IPS-15b (cell line): ENCODE measurements around the gene CD14.
"Not testable (repeated sequence)": the region's sequence is repeated elsewhere in the genome, so short reads cannot be mapped to it uniquely, and the experiment has no call there.

Source experiments
- H3K27me3 ChIP-seq: one replicate; pipeline ENCODE4 v1.6.1; 2013; ENCODE audit warnings: low read length; ENCODE audit not compliant: control insufficient read depth, insufficient read depth
- H3K36me3 ChIP-seq: one replicate; pipeline ENCODE4 v1.6.1; 2013; ENCODE audit warnings: low read length; ENCODE audit not compliant: control insufficient read depth, insufficient read depth
- H3K4me1 ChIP-seq: one replicate; pipeline ENCODE4 v1.6.1; 2013; ENCODE audit warnings: mild to moderate bottlenecking, low read length; ENCODE audit not compliant: control insufficient read depth, insufficient read depth
- H3K4me3 ChIP-seq: one replicate; pipeline ENCODE4 v1.5.1; 2013; ENCODE audit warnings: low read depth, low read length
- H3K9ac ChIP-seq: one replicate; pipeline ENCODE4 v1.6.1; 2013; ENCODE audit warnings: low read depth, mild to moderate bottlenecking, low read length
- H3K9me3 ChIP-seq: one replicate; pipeline ENCODE4 v1.6.1; 2013; ENCODE audit warnings: mild to moderate bottlenecking, low read length; ENCODE audit not compliant: control insufficient read depth, insufficient read depth

The CD14 gene

DNA sequence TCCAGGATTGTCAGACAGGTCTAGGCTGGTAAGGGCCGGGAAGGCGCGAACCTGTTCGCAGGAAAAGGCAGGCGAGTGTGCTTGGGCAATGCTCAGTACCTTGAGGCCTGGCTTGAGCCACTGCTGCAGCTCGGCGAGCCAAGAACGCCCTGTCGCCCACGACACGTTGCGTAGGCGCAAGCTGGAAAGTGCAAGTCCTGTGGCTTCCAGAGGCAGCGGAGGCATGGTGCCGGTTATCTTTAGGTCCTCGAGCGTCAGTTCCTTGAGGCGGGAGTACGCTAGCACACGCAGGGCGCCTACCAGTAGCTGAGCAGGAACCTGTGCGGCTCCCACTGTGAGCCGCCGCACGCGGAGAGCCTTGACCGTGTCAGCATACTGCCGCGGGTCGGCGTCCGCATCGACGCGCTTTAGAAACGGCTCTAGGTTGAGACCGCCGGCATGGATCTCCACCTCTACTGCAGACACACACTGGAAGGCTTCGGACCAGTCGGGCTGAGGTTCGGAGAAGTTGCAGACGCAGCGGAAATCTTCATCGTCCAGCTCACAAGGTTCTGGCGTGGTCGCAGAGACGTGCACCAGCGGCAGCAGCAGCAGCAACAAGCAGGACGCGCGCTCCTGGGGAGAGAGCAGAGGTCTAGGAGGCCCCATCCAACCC, 482 bp downstream of the CD14 start:
- Histone ChIP-seq H3K9me3 (peaks cover 4% of the 10 kb centered on the region), H3K4me1 (no peaks in the 10 kb centered on the region), H3K9ac (peak overlapping the region; percentile 54), H3K36me3 (no peaks in the 10 kb centered on the region), H3K4me3 (peak overlapping the region; percentile 66), H3K27me3 (peaks cover 41% of the 10 kb centered on the region)

DNA sequence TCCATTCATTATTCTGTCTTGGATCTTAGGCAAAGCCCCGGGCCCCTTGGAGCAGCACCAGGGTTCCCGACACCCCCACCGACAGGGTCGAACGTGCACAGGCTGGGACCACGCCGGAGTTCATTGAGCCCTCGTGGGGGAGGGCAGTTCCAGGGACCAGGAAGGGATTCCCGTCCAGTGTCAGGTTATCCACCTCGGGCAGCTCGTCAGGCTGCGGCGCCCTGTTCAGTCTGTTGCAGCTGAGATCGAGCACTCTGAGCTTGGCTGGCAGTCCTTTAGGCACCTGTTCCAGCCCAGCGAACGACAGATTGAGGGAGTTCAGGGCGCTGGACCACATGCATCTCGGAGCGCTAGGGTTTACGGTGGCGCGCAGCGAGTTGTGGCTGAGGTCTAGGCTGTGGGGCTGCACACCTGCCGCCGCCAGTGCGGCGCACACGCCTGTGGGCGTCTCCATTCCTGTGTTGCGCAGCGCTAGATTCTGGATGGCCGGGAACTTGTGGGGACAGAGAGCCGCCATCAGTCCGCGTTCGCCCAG, 1.1 kb downstream of the CD14 start:
- Histone ChIP-seq H3K4me1 (no peaks in the 10 kb centered on the region), H3K36me3 (no peaks in the 10 kb centered on the region), H3K9me3 (peaks cover 4% of the 10 kb centered on the region), H3K27me3 (peaks cover 41% of the 10 kb centered on the region), H3K4me3 (peak overlapping the region; percentile 66), H3K9ac (peak overlapping the region; percentile 54)

DNA sequence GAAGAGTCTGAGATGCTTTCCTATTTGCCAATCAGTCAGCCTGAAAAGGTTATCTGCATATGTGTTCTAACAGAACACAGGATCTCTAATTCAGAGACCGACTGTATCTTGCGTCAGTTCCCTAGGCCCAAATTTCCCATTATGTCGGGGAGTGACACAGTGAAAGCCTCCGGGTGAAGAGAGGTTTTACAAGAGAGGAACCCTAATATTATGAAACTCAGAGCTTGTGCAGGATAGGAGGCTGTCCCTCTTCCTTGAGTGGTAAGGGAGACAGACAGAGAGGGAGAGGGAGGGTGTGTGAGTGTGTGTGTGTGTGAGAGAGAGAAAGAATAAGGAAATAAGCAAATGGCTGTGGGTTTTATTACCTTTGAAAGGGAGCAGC, 1.9 kb downstream of the CD14 start:
- no peaks in the 10 kb centered on the region for H3K36me3 ChIP-seq
- peaks cover 41% of the 10 kb centered on the region for H3K27me3 ChIP-seq
- no peaks in the 10 kb centered on the region for H3K4me1 ChIP-seq
- H3K9ac ChIP-seq = no peak overlapping the region
- peaks cover 4% of the 10 kb centered on the region for H3K9me3 ChIP-seq
- H3K4me3 ChIP-seq = no peak overlapping the region

DNA sequence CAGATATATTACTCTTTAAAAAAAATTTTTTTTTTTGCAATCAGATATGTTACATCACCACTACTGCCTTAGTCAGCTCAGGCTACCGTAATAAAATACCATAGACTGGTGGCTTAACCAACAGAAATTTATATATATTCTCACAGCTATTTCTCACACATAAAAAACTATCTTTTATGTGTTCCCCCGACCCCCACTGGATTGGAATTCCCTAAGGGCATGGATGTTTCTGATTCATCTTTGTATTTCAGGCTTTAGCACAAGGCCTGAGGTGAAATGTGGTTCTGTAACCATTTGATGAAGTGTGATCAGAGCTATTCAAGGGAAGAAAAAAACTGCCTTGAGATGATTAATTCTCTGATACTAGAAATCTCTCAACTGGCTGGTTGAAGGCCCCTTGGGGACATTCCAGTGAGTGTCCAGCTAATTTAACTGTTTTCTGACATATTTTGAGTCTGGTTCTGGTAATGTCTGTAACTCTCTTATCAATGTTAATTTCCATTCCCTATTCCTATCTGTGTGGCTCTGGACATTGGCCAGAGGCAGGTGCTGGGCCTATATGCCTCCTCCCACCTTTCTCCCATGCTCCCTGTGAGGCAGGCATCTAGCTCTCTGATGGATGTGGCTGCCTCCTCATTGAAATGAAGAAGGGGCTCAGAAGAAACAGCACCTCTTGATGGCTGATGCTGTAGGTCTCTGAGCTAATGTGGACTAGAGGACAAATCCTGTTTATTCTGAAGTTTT, 2.5 kb downstream of the CD14 start:
- H3K9ac ChIP-seq = no peak overlapping the region
- H3K4me3 ChIP-seq = no peak overlapping the region
- H3K36me3 ChIP-seq = no peaks in the 10 kb centered on the region
- H3K27me3 ChIP-seq = peaks cover 41% of the 10 kb centered on the region
- H3K9me3 ChIP-seq = peaks cover 4% of the 10 kb centered on the region
- no peaks in the 10 kb centered on the region for H3K4me1 ChIP-seq

DNA sequence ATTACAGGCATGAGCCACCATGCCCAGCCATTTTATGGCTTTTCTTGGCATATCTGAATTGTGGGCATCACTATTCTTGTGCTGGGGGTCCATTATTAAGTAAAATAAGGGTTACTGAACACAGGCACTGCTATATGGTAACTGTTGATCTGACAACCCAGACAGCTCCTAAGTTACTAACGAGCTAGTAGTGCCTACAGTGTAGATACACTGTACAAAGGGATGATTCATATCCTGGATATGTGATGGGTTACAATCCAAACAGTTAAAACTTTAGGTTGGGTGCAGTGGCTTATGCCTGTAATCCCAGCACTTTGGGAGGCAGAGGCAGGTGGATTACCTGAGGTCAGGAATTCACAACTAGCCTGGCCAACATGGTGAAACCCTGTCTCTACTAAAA, 4.3 kb downstream of the CD14 start:
- Histone ChIP-seq H3K9me3 (peaks cover 4% of the 10 kb centered on the region), H3K27me3 (peaks cover 36% of the 10 kb centered on the region)

DNA sequence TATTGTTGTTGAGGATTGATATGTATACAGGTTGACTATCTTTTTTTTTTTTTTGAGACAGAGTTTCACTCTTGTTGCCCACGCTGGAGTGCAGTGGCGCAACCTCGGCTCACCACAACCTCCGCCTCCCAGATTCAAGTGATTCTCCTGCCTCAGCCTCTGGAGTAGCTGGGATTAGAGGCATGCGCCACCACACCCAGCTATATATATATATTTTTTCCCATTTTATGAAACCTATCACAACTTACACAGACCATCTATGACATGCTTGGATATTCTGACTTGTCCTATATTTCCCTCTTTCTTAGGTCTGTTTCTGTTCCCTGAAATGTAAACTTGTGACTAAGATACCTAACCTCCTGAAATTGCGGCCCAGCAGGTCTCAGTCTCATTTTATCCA, 5.0 kb downstream of the CD14 start:
- Histone ChIP-seq H3K4me3 (no peak overlapping the region), H3K9me3 (peaks cover 4% of the 10 kb centered on the region), H3K9ac (no peak overlapping the region)

More for the DNA sequence above, 4.3 kb downstream of the CD14 start:
- no peak overlapping the region for H3K9ac ChIP-seq
- H3K4me1 ChIP-seq = no peaks in the 10 kb centered on the region
- no peaks in the 10 kb centered on the region for H3K36me3 ChIP-seq
- H3K4me3 ChIP-seq = no peak overlapping the region

DNA sequence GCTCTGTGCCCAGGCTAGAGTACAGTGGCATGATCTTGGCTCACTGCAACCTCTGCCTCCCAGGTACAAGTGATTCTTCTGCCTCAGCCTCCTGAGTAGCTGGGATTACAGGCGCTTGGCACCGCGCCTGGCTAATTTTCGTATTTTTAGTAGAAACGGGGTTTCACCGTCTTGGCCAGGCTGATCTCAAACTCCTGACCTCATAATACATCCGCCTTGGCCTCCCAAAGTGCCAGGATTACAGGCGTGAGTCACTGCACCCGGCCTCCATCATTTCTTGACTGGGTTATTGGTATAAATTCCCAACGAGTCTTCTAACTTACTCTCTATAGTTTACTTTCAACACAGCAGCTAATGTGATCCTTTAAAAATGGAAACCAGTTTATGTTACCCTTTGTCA, 8.1 kb downstream of the CD14 start:
- not testable (repeated sequence) for H3K9ac ChIP-seq, H3K9me3 ChIP-seq, H3K27me3 ChIP-seq, H3K4me3 ChIP-seq, H3K36me3 ChIP-seq, H3K4me1 ChIP-seq

More for the DNA sequence above, 5.0 kb downstream of the CD14 start:
- no peaks in the 10 kb centered on the region for H3K36me3 ChIP-seq
- no peaks in the 10 kb centered on the region for H3K4me1 ChIP-seq
- H3K27me3 ChIP-seq = peaks cover 29% of the 10 kb centered on the region

DNA sequence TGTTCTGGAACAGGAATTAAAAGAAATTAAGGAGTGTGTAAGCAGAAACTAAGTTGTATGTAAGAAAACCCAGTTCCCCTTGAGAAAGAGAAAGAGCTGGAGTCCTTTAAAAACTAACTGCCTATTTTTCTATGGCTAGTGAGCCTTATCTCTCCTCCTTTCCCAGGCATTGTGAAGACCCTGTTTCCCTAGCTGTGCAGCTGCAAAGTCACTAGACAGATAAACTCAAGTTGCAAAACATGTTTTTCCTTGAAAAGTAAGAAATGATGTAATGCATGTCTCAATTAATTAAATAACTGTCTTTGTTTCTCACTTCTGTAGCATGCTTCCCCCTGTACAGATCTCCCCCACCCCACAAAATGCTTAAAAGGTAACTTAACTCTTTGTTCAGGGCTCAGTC, 9.9 kb downstream of the CD14 start:
- not testable (repeated sequence) for H3K4me1 ChIP-seq, H3K27me3 ChIP-seq, H3K9ac ChIP-seq, H3K4me3 ChIP-seq, H3K9me3 ChIP-seq, H3K36me3 ChIP-seq

DNA sequence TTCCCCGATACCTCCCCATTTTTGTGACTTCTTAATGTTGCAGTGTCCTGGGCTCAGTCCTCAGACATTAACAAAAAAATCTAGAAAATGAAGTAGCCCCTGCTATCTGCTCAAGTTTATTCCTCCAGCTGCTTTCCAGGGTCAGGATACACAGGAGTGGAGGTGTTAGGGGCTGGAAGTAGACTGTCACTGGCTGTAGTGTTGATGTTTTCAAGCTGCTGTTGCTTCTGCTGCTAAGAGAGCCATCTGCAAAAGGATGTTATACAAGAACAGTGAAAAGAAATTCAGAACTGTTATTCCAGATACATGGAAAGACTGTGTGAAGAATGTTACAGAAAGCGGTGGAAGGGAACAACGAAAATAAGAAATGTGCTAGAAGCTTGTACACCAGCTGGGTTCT, 10.7 kb downstream of the CD14 start:
- no peak overlapping the region for H3K9ac ChIP-seq
- H3K27me3 ChIP-seq = no peaks in the 10 kb centered on the region
- no peak overlapping the region for H3K4me3 ChIP-seq
- no peaks in the 10 kb centered on the region for H3K36me3 ChIP-seq
- H3K4me1 ChIP-seq = no peaks in the 10 kb centered on the region
- H3K9me3 ChIP-seq = no peaks in the 10 kb centered on the region

DNA sequence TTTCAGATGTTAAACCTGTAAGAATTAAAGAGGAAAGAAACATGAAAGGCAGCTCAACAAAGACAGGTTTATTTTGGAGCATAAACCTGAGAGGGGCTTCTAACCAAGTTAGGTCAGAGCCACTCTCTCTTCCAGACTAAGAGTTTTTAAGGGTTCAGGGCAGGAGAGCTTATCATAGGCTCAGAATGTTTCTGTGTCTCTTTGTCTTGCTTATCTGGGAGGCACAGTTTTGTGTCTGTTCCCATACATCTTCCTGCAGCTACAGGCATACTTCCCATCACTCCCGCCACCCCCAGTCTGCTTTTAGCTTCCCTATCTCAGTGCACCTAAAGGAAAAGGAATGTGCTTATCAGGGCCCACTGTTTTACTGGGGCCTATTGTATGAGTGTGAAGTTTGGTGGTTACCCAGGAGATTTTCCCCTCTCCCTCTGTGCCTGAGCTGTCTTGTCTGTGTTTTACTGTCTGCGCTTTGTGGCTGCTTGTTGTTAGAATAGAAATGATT, 21.9 kb downstream of the CD14 start:
- no peaks in the 10 kb centered on the region for H3K9me3 ChIP-seq
- H3K4me1 ChIP-seq = no peaks in the 10 kb centered on the region
- H3K4me3 ChIP-seq = no peak overlapping the region
- H3K36me3 ChIP-seq = no peaks in the 10 kb centered on the region
- no peak overlapping the region for H3K9ac ChIP-seq
- H3K27me3 ChIP-seq = no peaks in the 10 kb centered on the region

DNA sequence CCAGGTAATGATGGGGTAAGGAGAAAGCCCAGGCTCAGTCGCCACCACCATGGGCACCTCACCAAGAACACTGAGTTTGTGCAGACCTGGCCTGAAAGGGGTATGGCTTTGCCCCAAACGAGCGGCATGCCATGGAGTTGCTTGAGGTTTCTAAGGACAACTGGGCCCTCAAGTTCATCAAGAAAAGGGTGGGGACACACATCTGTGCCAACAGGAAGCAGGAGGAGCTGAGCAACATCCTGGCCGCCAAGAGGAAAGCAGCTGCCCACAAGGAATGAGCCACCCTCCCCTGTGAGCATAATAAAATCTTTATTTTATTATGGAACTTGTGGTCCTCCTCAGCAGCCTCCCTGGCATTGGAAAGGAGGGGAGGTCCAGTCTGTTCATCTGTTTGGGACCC, 23.8 kb downstream of the CD14 start:
- Histone ChIP-seq H3K4me3 (no peak overlapping the region), H3K9me3 (no peaks in the 10 kb centered on the region), H3K36me3 (no peaks in the 10 kb centered on the region), H3K4me1 (no peaks in the 10 kb centered on the region), H3K9ac (no peak overlapping the region), H3K27me3 (no peaks in the 10 kb centered on the region)

DNA sequence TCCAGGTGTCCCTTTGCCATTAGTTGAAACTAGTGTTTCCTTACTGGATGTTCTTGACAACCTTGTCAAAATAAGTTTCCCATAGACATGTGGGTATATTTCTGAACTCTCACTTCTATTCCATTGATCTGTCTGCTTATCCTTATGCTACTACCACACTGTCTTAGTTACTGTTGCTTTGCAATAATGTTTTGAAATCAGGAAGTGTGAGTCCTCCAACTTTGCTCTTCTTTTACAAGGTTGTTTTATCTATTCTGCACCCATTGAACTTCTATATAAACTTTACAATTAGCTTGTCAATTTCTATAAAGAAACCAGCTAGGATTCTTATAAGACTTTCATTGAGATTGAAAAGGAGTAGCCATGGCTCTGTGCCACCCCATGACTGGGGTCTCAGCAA, 24.3 kb downstream of the CD14 start:
- H3K4me3 ChIP-seq = no peak overlapping the region
- no peaks in the 10 kb centered on the region for H3K4me1 ChIP-seq
- no peaks in the 10 kb centered on the region for H3K9me3 ChIP-seq
- no peaks in the 10 kb centered on the region for H3K27me3 ChIP-seq
- H3K9ac ChIP-seq = no peak overlapping the region
- no peaks in the 10 kb centered on the region for H3K36me3 ChIP-seq
